Gastroesophageal sphincter (tissue), 4 donors: Measurements from ENCODE around the gene ADAR. TPM values are rescaled to one million over a fixed set of nuclear protein-coding genes. Genes with fewer than 3 reads are reported as not detected.
A peak's percentile ranks its signal among the peaks of the same experiment; 100 is the strongest.

Experiments
- ATAC-seq: fragments of 150-250 bp; one replicate; pipeline ENCODE4 v1.9.1; 2016; ENCODE audit warnings: mild to moderate bottlenecking, moderate library complexity
- H3K27ac ChIP-seq, 4 donors: fragments of 200-600 bp; sonication (generic) in 3 of 4; 1 replicate in 3 of 4; 2 replicates in 1 of 4; pipeline ENCODE4 v1.5.1; 2016 to 2019
- H3K27me3 ChIP-seq: fragments of 200-600 bp; sonication (generic); one replicate; pipeline ENCODE4 v1.5.1; 2019
- H3K36me3 ChIP-seq, 2 donors: fragments of 200-600 bp; sonication (generic); one replicate each; pipeline ENCODE4 v1.5.1; 2019; ENCODE audit warnings: control low read depth in 1 of 2
- H3K4me1 ChIP-seq, 3 donors: fragments of 200-600 bp; sonication (generic); 1 replicate in 2 of 3; 2 replicates in 1 of 3; pipeline ENCODE4 v1.5.1; 2016 to 2019; ENCODE audit warnings: control low read depth in 2 of 3
- H3K4me3 ChIP-seq, 2 donors: fragments of 200-600 bp; sonication (generic); one replicate each; pipeline ENCODE4 v1.5.1; 2019; ENCODE audit warnings: mild to moderate bottlenecking in 1 of 2, moderate library complexity in 1 of 2
- H3K9me3 ChIP-seq, 3 donors: fragments of 200-600 bp; sonication (generic); one replicate each; pipeline ENCODE4 v1.5.1; 2017 to 2019; ENCODE audit warnings: control low read depth in 2 of 3
- CTCF ChIP-seq, 4 experiments: fragments of 200-600 bp in 2 of 4; fragments of 450-650 bp in 2 of 4; sonication (generic) in 1 of 4; IDR thresholded peaks; one replicate each; pipeline ENCODE4 v1.5.1; 2017 to 2019; ENCODE audit warnings: antibody characterized with exemption in 4 of 4, mild to moderate bottlenecking in 2 of 4, moderate library complexity in 2 of 4
- EP300 ChIP-seq: sonication (generic); formaldehyde crosslinking; IDR thresholded peaks from one replicate; pipeline ENCODE4 v1.6.1; 2017; ENCODE audit warnings: antibody characterized with exemption, mild to moderate bottlenecking
- POLR2A ChIP-seq, 2 donors: fragments of 450-650 bp; IDR thresholded peaks; one replicate each; pipeline ENCODE4 v1.6.1; 2017; ENCODE audit warnings: antibody characterized with exemption in 2 of 2, mild to moderate bottlenecking in 2 of 2, moderate library complexity in 1 of 2
- POLR2AphosphoS5 ChIP-seq: sonication (generic); formaldehyde crosslinking; IDR thresholded peaks from one replicate; pipeline ENCODE4 v1.6.1; 2017; ENCODE audit warnings: antibody characterized with exemption
- WGBS, 2 donors: methylation state at CpG; one replicate each; pipeline ENCODE4 v1.1.5; 2018; ENCODE audit warnings: low coverage in 1 of 2; 5-methylcytosine and 5-hydroxymethylcytosine counted together
- total RNA-seq, 4 donors: library from RNA; depleted of rRNA; stranded (reverse); fragments of >200 nt; gene quantifications; one replicate each; pipeline ENCODE4 v1.1.0, GENCODE V29; 2016

ADAR gene
- total RNA-seq, 4 donors from 2014 or later, result 71.0 to 108 (median 90.4) TPM

- peaks cover 11% of the 10 kb centered on the region for H3K27me3 ChIP-seq
- peak; percentile 63 for ATAC-seq
- 41 to 77% methylated on average over 4 to 12 of the region's 13 CpGs for WGBS, 2 donors
- TF ChIP-seq POLR2AphosphoS5, result no peak
- TF ChIP-seq CTCF (IDR thresholded peaks at IDR 0.05), result peak in 3 of 4 experiments; percentile 71 to 78 (median 72)
- H3K4me3 ChIP-seq, result no peak overlapping the region
- H3K36me3 ChIP-seq, result peaks cover 0 to 30% of the 10 kb centered on the region in 2 donors
- no peak overlapping the region for H3K27ac ChIP-seq
- H3K9me3 ChIP-seq, result no peaks in the 10 kb centered on the region
- peaks cover 0 to 9% (median 0%) of the 10 kb centered on the region in 3 donors for H3K4me1 ChIP-seq
Observed at GRCh38 chr1:154546264-154547063, 61.5 kb downstream of the ADAR start.

- no peaks in the 10 kb centered on the region for H3K9me3 ChIP-seq
- no peak overlapping the region for H3K27ac ChIP-seq
- ATAC-seq, result no peak
- no peaks in the 10 kb centered on the region for H3K4me1 ChIP-seq
- peaks cover 27% of the 10 kb centered on the region for H3K27me3 ChIP-seq
- TF ChIP-seq POLR2AphosphoS5, result no peak
- no peaks in the 10 kb centered on the region for H3K36me3 ChIP-seq
- H3K4me3 ChIP-seq, result no peak overlapping the region
- WGBS, 2 donors, result 54 to 60% methylated on average over 3 to 6 of the region's 6 CpGs
Observed at GRCh38 chr1:154541231-154541630, 66.8 kb downstream of the ADAR start.

GRCh38 chr1:154539486-154540483 lies 68.2 kb downstream of the ADAR start:
- ATAC-seq, result no peak
- H3K4me1 ChIP-seq, result no peaks in the 10 kb centered on the region
- no peaks in the 10 kb centered on the region for H3K9me3 ChIP-seq
- H3K27me3 ChIP-seq, result peaks cover 27% of the 10 kb centered on the region
- TF ChIP-seq POLR2AphosphoS5 (no peak), POLR2A (IDR thresholded peaks at IDR 0.05) (no peak), EP300 (no peak), CTCF (IDR thresholded peaks at IDR 0.05) (no peak)
- H3K36me3 ChIP-seq, result no peaks in the 10 kb centered on the region
- H3K27ac ChIP-seq, result no peak overlapping the region
- WGBS, 2 donors, result 82 to 86% methylated on average over 8 of the region's 9 CpGs
- H3K4me3 ChIP-seq, result no peak overlapping the region

GRCh38 chr1:154536570-154536969 lies 71.4 kb downstream of the ADAR start:
- WGBS, 2 donors, result 71 to 77% methylated on average over 6 to 7 of the region's 7 CpGs
- Histone ChIP-seq H3K27me3 (peaks cover 16% of the 10 kb centered on the region), H3K27ac (no peak overlapping the region), H3K4me1 (no peaks in the 10 kb centered on the region), H3K9me3 (no peaks in the 10 kb centered on the region), H3K36me3 (no peaks in the 10 kb centered on the region), H3K4me3 (no peak overlapping the region)
- ATAC-seq, result no peak
- no peak for TF ChIP-seq POLR2AphosphoS5
- TF ChIP-seq EP300, result no peak
- TF ChIP-seq POLR2A (IDR thresholded peaks at IDR 0.05), result no peak
- no peak for TF ChIP-seq CTCF (IDR thresholded peaks at IDR 0.05)

GRCh38 chr1:154533952-154534844 lies 73.8 kb downstream of the ADAR start:
- Histone ChIP-seq H3K9me3 (no peaks in the 10 kb centered on the region), H3K27ac (no peak overlapping the region), H3K27me3 (peaks cover 6% of the 10 kb centered on the region), H3K4me1 (no peaks in the 10 kb centered on the region), H3K4me3 (no peak overlapping the region), H3K36me3 (no peaks in the 10 kb centered on the region)
- TF ChIP-seq CTCF (IDR thresholded peaks at IDR 0.05) (peak in 2 of 4 experiments; percentile 29), EP300 (no peak)
- ATAC-seq, result no peak
- 54 to 62% methylated on average over 8 to 10 of the region's 11 CpGs for WGBS, 2 donors
